ENCODE measurements around the gene SH3PXD2A. TPM values are rescaled to one million over a fixed set of nuclear protein-coding genes. Genes with fewer than 3 reads are reported as not detected.

SH3PXD2A gene
- total and polyA plus RNA-seq, 10 donors = 2.6 to 50.0 (median 35.2) TPM

- no peak overlapping the region for H3K4me3 ChIP-seq
- WGBS, 5 donors = 93 to 98% (median 95%) methylated on average over 7 to 8 of the region's 8 CpGs
- intact Hi-C loops (cut with DNase I; ENCODE audit: low total_unique reads) = loop anchor here (5.0 to 10.0 kb wide), 2 partner anchors 170 to 202 kb away; partner anchors contain the start of gene COL17A1
- no peak for TF ChIP-seq POLR2AphosphoS5 (IDR thresholded peaks at IDR 0.05)
- TF ChIP-seq, protein P1, sequence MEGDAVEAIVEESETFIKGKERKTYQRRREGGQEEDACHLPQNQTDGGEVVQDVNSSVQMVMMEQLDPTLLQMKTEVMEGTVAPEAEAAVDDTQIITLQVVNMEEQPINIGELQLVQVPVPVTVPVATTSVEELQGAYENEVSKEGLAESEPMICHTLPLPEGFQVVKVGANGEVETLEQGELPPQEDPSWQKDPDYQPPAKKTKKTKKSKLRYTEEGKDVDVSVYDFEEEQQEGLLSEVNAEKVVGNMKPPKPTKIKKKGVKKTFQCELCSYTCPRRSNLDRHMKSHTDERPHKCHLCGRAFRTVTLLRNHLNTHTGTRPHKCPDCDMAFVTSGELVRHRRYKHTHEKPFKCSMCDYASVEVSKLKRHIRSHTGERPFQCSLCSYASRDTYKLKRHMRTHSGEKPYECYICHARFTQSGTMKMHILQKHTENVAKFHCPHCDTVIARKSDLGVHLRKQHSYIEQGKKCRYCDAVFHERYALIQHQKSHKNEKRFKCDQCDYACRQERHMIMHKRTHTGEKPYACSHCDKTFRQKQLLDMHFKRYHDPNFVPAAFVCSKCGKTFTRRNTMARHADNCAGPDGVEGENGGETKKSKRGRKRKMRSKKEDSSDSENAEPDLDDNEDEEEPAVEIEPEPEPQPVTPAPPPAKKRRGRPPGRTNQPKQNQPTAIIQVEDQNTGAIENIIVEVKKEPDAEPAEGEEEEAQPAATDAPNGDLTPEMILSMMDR (IDR thresholded peaks at IDR 0.05 in 8 of 11, conservative IDR thresholded peaks at IDR 0.05 in 3 of 11) = no peak
- TF ChIP-seq POLR2A (IDR thresholded peaks at IDR 0.05) = no peak
- no peak overlapping the region for H3K27ac ChIP-seq
- peaks cover 7 to 100% (median 66%) of the 10 kb centered on the region in 6 donors for H3K36me3 ChIP-seq
- DNase-seq = no peak
- H3K27me3 ChIP-seq (replicated peaks in 1 of 7) = no peaks in the 10 kb centered on the region
- no peaks in the 10 kb centered on the region for H3K9me3 ChIP-seq
- peaks cover 0 to 7% (median 0%) of the 10 kb centered on the region in 6 donors for H3K4me1 ChIP-seq
Observed at GRCh38 chr10:103882285-103883007, 27.1 kb upstream of the SH3PXD2A start.

DNA sequence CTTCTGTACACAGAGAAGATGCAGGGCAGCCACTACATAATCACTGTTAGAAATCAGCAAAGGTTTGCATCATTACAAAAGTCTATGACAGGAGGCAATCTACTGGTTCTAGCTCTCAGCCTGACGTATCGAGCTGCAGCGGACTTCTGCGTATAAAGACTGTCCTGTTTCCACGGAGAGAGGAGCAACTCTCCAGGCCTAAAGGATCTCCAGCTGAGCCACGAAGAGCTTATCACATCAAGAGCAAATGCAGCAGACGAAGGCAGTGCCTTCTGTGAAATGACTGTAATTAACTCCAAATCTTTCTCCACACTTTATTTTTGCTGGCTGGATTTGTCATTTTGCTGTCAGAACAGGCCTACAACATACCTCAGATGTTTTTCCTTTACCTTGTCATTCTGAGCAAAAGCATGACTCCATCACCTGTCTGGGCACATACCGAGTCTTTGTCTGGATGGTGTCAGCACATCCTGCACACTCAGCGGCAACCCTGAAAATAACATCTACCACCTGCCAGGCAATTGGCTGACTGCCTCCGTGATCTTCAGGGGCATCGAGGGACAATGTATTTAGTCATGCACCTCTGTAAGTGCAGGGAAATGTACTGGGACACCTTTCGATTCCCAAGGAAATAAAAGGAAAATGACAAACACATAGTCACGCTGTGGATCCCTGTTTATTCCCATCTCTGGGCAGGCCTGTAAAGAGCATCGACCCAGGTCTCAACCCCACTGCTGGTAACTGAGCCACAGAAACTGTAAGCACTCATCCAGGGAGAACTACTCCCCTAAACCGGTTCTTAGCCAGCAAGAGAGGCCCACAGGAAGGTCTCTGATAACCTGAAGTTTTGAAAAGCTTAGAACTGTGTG, 26.3 kb upstream of the SH3PXD2A start:
- intact Hi-C loops (cut with DNase I; ENCODE audit: low total_unique reads) = loop anchor here (5.0 to 10.0 kb wide), 2 partner anchors 169 to 203 kb away; partner anchors contain the start of gene COL17A1

DNA sequence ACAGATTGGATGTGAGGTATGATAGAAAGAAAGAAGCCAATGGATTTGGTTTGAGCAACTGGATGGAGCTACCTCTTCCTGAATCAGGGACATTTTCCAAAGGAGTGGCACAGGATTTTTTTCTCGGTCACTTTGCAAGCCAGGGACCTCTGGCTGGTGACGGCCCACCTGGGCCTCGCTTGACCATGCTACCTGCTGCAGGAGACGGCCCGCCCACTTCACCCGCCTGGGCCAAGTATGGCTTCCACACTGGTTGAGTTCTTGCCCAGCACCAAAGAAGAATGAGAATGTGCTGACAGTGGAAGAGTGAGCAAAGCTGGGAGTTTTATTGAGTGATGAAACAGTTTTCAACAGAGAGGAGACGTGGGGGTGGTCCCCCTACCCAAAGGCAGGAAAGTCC, 24.5 kb upstream of the SH3PXD2A start:
- intact Hi-C loops (cut with DNase I; ENCODE audit: low total_unique reads) = loop anchor here (5.0 to 10.0 kb wide), 2 partner anchors 168 to 205 kb away; partner anchors contain the start of gene COL17A1
- peaks cover 7 to 91% (median 62%) of the 10 kb centered on the region in 6 donors for H3K36me3 ChIP-seq

More for the DNA sequence above, 26.3 kb upstream of the SH3PXD2A start:
- no peak overlapping the region for H3K27ac ChIP-seq
- peaks cover 7 to 100% (median 64%) of the 10 kb centered on the region in 6 donors for H3K36me3 ChIP-seq
- peaks cover 0 to 7% (median 0%) of the 10 kb centered on the region in 6 donors for H3K4me1 ChIP-seq
- TF ChIP-seq POLR2A (IDR thresholded peaks at IDR 0.05) (no peak), POLR2AphosphoS5 (IDR thresholded peaks at IDR 0.05) (no peak)
- TF ChIP-seq, protein P1 (IDR thresholded peaks at IDR 0.05 in 8 of 11, conservative IDR thresholded peaks at IDR 0.05 in 3 of 11) = no peak
- DNase-seq = no peak
- 91 to 96% (median 94%) methylated on average over 15 of the region's 15 CpGs for WGBS, 5 donors
- no peak overlapping the region for H3K4me3 ChIP-seq
- no peaks in the 10 kb centered on the region for H3K27me3 ChIP-seq (replicated peaks in 1 of 7)
- H3K9me3 ChIP-seq = no peaks in the 10 kb centered on the region

More for the DNA sequence above, 24.5 kb upstream of the SH3PXD2A start:
- H3K27me3 ChIP-seq (replicated peaks in 1 of 7) = no peaks in the 10 kb centered on the region
- TF ChIP-seq POLR2A (IDR thresholded peaks at IDR 0.05) = no peak
- TF ChIP-seq, protein P1 (IDR thresholded peaks at IDR 0.05 in 8 of 11, conservative IDR thresholded peaks at IDR 0.05 in 3 of 11) = no peak
- peaks cover 0 to 6% (median 0%) of the 10 kb centered on the region in 6 donors for H3K4me1 ChIP-seq
- H3K27ac ChIP-seq = no peak overlapping the region
- H3K9me3 ChIP-seq = no peaks in the 10 kb centered on the region
- 92 to 98% (median 96%) methylated on average over 7 of the region's 7 CpGs for WGBS, 5 donors
- DNase-seq = no peak
- H3K4me3 ChIP-seq = no peak overlapping the region
